Activated CD4-positive, alpha-beta T cell treated with anti-CD3 and anti-CD28 coated beads for 36 hours (primary cell): ENCODE results near the gene MAST2. TPM values are rescaled to one million over a fixed set of nuclear protein-coding genes. Genes with fewer than 3 reads are reported as not detected.
"Not testable (repeated sequence)": the region's sequence is repeated elsewhere in the genome, so short reads cannot be mapped to it uniquely, and the experiment has no call there.

Experiments
- ATAC-seq: fragments of 200-7000 bp; cut with Tn5 transposase; one replicate; pipeline ENCODE4 v1.10.0; 2021; ENCODE audit warnings: mild to moderate bottlenecking, moderate library complexity
- CTCF ChIA-PET: fragments of 350-600 bp; sonication (Branson Sonifier 250); formaldehyde crosslinking; loops from one replicate; lab custom pipeline; 2021; ENCODE audit warnings: antibody characterized with exemption; lab: Charles Lee
- POLR2A ChIA-PET: fragments of 350-600 bp; sonication (Branson Sonifier 250); formaldehyde crosslinking; loops from one replicate; lab custom pipeline; 2021; ENCODE audit warnings: antibody characterized with exemption, inconsistent platforms; lab: Charles Lee
- DNase-seq: peaks from one replicate; pipeline ENCODE4 v3.0.0-alpha.2; 2020
- H3K27ac Mint-ChIP-seq: one replicate; pipeline ENCODE4 v1.8.0; 2021; ENCODE audit warnings: mixed read lengths
- H3K27me3 Mint-ChIP-seq: one replicate; pipeline ENCODE4 v1.8.0; 2021; ENCODE audit warnings: mixed read lengths
- H3K36me3 Mint-ChIP-seq: one replicate; pipeline ENCODE4 v1.8.0; 2021; ENCODE audit warnings: low read depth, mixed read lengths
- H3K4me1 Mint-ChIP-seq: one replicate; pipeline ENCODE4 v1.8.0; 2021; ENCODE audit warnings: mixed read lengths
- H3K4me3 Mint-ChIP-seq: one replicate; pipeline ENCODE4 v1.8.0; 2021; ENCODE audit warnings: mild to moderate bottlenecking, moderate library complexity, mixed read lengths
- H3K9me3 Mint-ChIP-seq: one replicate; pipeline ENCODE4 v1.8.0; 2021; ENCODE audit warnings: low read depth, mixed read lengths
- intact Hi-C, 2 experiments: fragments of 100-400 bp; cut with DNase I in 1 of 2; cut with micrococcal nuclease in 1 of 2; formaldehyde crosslinking; loops; one replicate each; pipeline versions ENCODE4 v1.14.2 to v1.15.1; 2022 to 2024; cut with DNase I, micrococcal nuclease
- total RNA-seq, 2 experiments: library from RNA; stranded (reverse); gene quantifications; one replicate each; pipeline ENCODE4 v1.2.3, GENCODE V29; 2021

The MAST2 gene
- total RNA-seq, 2 experiments from 2014 or later, result 20.1 to 22.9 TPM

DNA sequence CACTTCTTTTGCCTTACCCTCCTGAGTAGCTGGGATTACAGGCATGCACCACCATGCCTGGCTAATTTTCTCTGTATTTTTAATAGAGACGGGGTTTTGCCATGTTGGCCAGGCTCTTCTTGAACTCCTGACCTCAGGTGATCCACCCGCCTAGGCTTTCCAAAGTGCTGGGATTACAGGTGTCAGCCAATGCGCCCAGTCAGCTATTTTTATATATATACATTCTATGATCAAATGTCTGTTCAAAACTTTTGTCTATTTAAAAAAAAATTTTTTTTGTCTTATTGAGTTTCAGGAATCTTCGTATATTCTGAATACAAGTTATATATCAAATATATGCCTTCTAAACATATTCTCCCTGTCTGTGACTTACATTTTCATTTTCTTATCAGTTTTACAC lies 34.9 kb downstream of the MAST2 start:
- intact Hi-C loops, H3K36me3 Mint-ChIP-seq, CTCF ChIA-PET, DNase-seq, ATAC-seq, POLR2A ChIA-PET, H3K9me3 Mint-ChIP-seq, H3K27ac Mint-ChIP-seq, H3K4me3 Mint-ChIP-seq, H3K27me3 Mint-ChIP-seq: not testable (repeated sequence)
- peaks cover 13% of the 10 kb centered on the region for H3K4me1 Mint-ChIP-seq

DNA sequence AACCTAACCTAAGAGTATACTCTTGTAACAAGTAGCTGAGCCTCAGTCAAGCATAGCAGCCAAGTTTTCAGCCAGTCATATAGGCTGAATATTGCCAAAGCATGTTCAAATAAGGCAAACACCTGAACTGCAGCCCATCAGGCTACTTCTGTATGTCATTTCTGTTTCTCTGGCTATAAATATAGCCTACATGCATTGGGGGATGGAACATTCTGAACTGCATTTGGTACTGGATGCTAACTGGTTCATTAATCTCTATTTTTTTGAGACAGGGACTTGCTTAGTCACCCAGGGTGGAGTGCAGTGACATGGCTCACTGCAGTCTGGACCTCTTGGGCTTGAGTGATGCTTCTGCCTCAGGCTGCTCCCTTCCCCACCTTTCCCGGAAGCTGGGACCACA lies 37.3 kb downstream of the MAST2 start:
- intact Hi-C loops, result loop anchor here (5.0 to 10.0 kb wide), 4 partner anchors 88 to 636 kb away; partner anchors contain the start of genes IPP (in 1 of the 2) and ZSWIM5 (in 1 of the 2)
- Mint-ChIP-seq H3K4me1 (peaks cover 12% of the 10 kb centered on the region), H3K4me3 (no peak overlapping the region), H3K27ac (no peak overlapping the region), H3K9me3 (no peaks in the 10 kb centered on the region), H3K36me3 (no peaks in the 10 kb centered on the region), H3K27me3 (no peaks in the 10 kb centered on the region)
- ATAC-seq (no peak), DNase-seq (no peak)
- CTCF ChIA-PET, result no interaction called here
- POLR2A ChIA-PET, result no interaction called here

DNA sequence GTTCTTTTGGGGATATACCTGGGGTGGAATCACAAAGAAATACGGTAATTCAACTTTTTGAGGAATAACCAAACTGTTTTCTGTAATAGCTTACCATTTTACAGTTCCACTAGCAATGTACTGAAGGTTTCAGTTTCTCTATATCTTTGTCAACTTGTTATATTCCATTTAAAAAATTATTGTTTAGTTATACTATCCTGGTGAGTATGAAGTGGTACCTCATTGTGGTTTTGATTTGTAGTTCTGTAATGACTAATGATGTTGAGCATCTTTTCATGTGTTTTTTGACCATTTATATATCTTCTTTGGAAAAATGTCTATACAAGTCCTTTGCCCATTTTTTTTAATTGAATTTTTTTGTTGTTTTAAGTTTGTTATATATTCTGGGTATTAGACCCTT lies 39.4 kb downstream of the MAST2 start:
- H3K9me3 Mint-ChIP-seq, result no peaks in the 10 kb centered on the region
- no peaks in the 10 kb centered on the region for H3K27me3 Mint-ChIP-seq
- CTCF ChIA-PET, result interaction anchor here (1.4 kb wide), 2 partner anchors 9 to 28 kb away, joined by 3 to 4 read pairs; no protein-coding TSS in a partner anchor
- H3K4me1 Mint-ChIP-seq, result peaks cover 12% of the 10 kb centered on the region
- POLR2A ChIA-PET, result interaction anchor here (0.6 kb wide), 1 partner anchor 36 kb away, joined by 7 read pairs; no protein-coding TSS in a partner anchor
- ATAC-seq, result peak; percentile 85
- no peak overlapping the region for H3K27ac Mint-ChIP-seq
- intact Hi-C loops, result loop anchor here (2.0 to 10.0 kb wide), 6 partner anchors 20 to 638 kb away; partner anchors contain the start of genes IPP (in 1 of the 2), MAST2 (in 1 of the 2) and ZSWIM5 (in 1 of the 2)
- DNase-seq, result no peak
- no peak overlapping the region for H3K4me3 Mint-ChIP-seq
- H3K36me3 Mint-ChIP-seq, result no peaks in the 10 kb centered on the region

DNA sequence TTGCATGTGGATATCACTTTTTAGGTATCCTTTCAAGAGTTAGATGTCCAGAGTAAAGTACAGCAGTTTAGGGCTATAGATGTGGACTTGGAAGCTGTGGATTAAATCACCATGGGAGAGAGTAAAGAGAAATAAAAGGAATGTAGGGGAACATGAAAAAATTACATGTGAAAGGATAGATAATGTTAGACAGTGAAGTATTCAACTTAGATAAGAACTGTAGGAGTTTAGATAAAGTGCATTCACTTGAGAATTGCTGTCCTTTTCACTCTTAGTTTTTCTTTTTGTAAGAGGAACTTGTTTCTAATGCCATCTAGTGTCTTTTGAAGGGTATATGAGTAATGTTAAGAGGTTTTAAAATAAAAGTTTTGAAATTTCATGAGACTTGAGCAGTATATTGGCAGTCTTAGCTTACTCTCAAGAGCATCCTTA lies 40.1 kb downstream of the MAST2 start:
- Mint-ChIP-seq H3K4me3 (no peak overlapping the region), H3K27me3 (no peaks in the 10 kb centered on the region), H3K36me3 (no peaks in the 10 kb centered on the region), H3K27ac (no peak overlapping the region), H3K9me3 (no peaks in the 10 kb centered on the region), H3K4me1 (peaks cover 12% of the 10 kb centered on the region)
- ChIA-PET CTCF (interaction anchor here (1.4 kb wide), 2 partner anchors 8 to 29 kb away, joined by 3 to 4 read pairs; no protein-coding TSS in a partner anchor), POLR2A (no interaction called here)
- ATAC-seq (peak; percentile 63), DNase-seq (no peak)
- intact Hi-C loops, result loop anchor here (2.0 to 10.0 kb wide), 6 partner anchors 19 to 639 kb away; partner anchors contain the start of genes IPP (in 1 of the 2), MAST2 (in 1 of the 2) and ZSWIM5 (in 1 of the 2)

DNA sequence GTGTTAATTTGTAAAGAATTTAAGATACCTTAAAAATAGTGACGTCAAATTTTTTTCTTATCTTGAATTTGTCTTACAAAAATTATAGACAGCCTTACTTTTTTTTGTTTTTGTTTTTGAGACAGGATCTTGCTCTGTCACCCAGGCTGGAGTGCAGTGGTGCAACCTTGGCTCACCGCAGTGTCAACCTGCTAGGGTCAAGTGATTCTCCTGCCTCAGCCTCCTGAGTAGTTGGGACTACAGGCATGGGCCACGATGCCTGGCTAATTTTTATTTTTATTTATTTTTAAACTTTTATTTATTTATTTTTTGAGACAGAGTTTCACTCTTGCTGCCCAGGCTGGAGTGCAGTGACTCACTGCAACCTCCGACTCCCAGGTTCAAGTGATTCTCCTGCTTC lies 40.6 kb downstream of the MAST2 start:
- H3K9me3 Mint-ChIP-seq, ATAC-seq, DNase-seq, H3K4me3 Mint-ChIP-seq, POLR2A ChIA-PET, H3K27ac Mint-ChIP-seq, H3K27me3 Mint-ChIP-seq, H3K36me3 Mint-ChIP-seq: not testable (repeated sequence)
- intact Hi-C loops, result loop anchor here (2.0 to 10.0 kb wide), 6 partner anchors 19 to 639 kb away; partner anchors contain the start of genes IPP (in 1 of the 2), MAST2 (in 1 of the 2) and ZSWIM5 (in 1 of the 2)
- peaks cover 12% of the 10 kb centered on the region for H3K4me1 Mint-ChIP-seq
- CTCF ChIA-PET, result interaction anchor here (1.4 kb wide), 2 partner anchors 8 to 29 kb away, joined by 3 to 4 read pairs; no protein-coding TSS in a partner anchor

DNA sequence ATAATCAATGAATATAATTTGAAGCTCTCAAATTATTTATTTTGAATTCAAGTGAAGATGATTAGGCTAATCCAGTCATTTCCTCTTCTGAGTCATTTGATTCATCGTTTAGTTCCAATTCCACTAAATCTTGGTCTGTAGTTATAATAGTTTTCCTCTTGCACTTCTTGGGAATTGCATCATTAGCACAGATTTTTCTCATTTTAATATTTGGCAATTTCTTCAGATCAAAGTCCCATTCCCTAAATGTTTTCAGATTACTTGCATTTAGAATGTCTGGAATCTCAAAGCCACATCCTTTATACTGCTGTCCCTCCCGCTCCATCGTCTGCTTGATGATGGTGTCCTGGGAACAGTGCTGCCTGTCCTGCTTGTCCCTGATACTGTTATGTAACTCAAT lies 43.5 kb downstream of the MAST2 start:
- Mint-ChIP-seq H3K27ac (no peak overlapping the region), H3K27me3 (no peaks in the 10 kb centered on the region), H3K4me3 (no peak overlapping the region), H3K4me1 (peaks cover 12% of the 10 kb centered on the region), H3K9me3 (peaks cover 20% of the 10 kb centered on the region), H3K36me3 (peaks cover 17% of the 10 kb centered on the region)
- DNase-seq, result no peak
- ChIA-PET POLR2A (no interaction called here), CTCF (interaction anchor here (0.6 kb wide), 1 partner anchor 493 kb away, joined by 4 read pairs; no protein-coding TSS in a partner anchor)
- intact Hi-C loops, result loop anchor here (10.0 kb wide), 2 partner anchors 192 to 642 kb away; partner anchors contain the start of gene ZSWIM5 (in 1 of the 2)
- no peak for ATAC-seq

DNA sequence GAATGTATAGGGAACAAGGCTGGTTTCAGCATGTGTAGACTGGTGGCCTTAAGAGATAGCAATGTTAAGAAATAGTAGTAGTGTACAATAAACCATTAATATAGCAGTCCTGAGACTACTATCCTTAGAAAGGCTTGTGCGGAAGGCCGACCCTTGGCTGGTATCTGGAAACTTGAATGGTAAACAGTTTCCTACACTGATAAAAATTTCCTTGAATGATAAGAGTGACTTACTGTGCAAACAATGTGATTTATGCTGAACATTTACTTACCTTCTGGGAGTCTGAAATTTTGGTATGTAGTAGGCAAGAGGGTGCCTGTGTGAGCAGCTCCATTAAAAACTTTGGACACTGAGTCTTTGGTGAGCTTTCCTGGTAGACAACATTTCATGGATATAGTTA lies 44.7 kb downstream of the MAST2 start:
- H3K9me3 Mint-ChIP-seq, result peaks cover 20% of the 10 kb centered on the region
- POLR2A ChIA-PET, result no interaction called here
- H3K36me3 Mint-ChIP-seq, result peaks cover 17% of the 10 kb centered on the region
- intact Hi-C loops, result loop anchor here (10.0 kb wide), 2 partner anchors 193 to 643 kb away; partner anchors contain the start of gene ZSWIM5 (in 1 of the 2)
- no peaks in the 10 kb centered on the region for H3K27me3 Mint-ChIP-seq
- CTCF ChIA-PET, result no interaction called here
- peaks cover 4% of the 10 kb centered on the region for H3K4me1 Mint-ChIP-seq
- H3K4me3 Mint-ChIP-seq, result no peak overlapping the region
- no peak overlapping the region for H3K27ac Mint-ChIP-seq
- DNase-seq (no peak), ATAC-seq (no peak)

DNA sequence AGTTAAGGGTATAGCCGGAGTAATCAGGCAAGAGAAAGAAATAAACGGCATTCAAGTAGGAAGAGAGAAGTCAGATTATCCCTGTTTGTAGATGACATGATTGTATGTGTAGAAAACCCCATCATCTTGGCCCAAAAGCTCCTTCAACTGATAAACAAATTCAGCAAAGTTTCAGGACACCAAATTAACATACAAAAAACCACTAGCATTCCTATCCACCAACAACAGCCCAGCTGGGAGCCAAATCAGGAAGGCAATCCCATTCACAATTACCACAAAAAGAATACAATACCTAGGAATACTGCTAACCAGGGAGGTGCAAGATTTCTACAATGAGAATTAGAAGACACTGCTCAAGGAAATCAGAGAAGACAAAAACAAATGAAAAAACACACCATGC lies 45.3 kb downstream of the MAST2 start:
- Mint-ChIP-seq H3K4me1 (no peaks in the 10 kb centered on the region), H3K4me3 (no peak overlapping the region), H3K27ac (no peak overlapping the region), H3K9me3 (peaks cover 20% of the 10 kb centered on the region), H3K27me3 (no peaks in the 10 kb centered on the region), H3K36me3 (peaks cover 17% of the 10 kb centered on the region)
- ATAC-seq (no peak), DNase-seq (no peak)
- ChIA-PET POLR2A (no interaction called here), CTCF (no interaction called here)
- intact Hi-C loops, result loop anchor here (10.0 kb wide), 2 partner anchors 194 to 644 kb away; partner anchors contain the start of gene ZSWIM5 (in 1 of the 2)

DNA sequence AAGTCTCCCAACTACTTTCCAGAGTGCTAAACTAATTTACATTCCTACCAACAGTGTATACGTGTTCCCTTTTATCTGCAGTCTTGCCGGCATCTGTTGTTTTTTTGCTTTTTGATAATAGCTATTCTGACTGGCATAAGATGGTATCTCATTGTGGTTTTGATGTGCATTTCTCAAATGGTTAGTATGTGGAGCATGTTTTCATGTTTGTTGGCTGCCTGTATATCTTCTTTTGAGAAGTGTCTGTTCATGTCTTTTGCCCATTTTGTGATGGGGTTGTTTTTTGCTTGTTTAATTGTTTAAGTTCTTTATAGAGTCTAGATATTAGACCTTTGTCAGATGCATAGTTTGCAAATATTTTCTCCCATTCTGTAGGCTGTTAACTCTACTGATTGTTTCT lies 46.6 kb downstream of the MAST2 start:
- Mint-ChIP-seq H3K36me3 (peaks cover 17% of the 10 kb centered on the region), H3K4me1 (no peaks in the 10 kb centered on the region), H3K27ac (no peak overlapping the region), H3K9me3 (peaks cover 20% of the 10 kb centered on the region), H3K4me3 (no peak overlapping the region), H3K27me3 (no peaks in the 10 kb centered on the region)
- POLR2A ChIA-PET, result no interaction called here
- no peak for DNase-seq
- no peak for ATAC-seq
- CTCF ChIA-PET, result no interaction called here
- intact Hi-C loops, result no loop called here

DNA sequence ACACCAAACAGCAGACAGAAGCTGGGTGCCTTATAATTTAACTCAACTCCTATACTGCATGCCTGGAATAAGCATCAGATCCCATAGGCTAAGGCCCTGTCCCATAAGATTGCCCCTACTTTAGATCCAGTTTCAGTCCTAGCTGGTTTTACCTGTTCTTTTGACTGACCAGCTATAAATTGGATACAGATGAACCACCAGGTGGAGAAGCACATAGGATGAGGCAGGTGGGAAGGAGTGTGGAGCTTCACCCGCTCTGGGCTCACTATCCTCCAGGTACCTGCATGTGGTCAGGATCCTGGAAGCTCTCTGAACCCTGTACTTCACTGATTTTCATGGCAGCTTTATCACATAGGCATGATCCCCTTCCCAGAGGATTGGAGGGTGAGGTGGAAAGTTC lies 51.3 kb downstream of the MAST2 start:
- DNase-seq (no peak), ATAC-seq (no peak)
- intact Hi-C loops, result no loop called here
- Mint-ChIP-seq H3K27ac (no peak overlapping the region), H3K4me3 (no peak overlapping the region), H3K9me3 (peaks cover 13% of the 10 kb centered on the region), H3K27me3 (no peaks in the 10 kb centered on the region), H3K36me3 (peaks cover 13% of the 10 kb centered on the region), H3K4me1 (no peaks in the 10 kb centered on the region)
- ChIA-PET POLR2A (no interaction called here), CTCF (interaction anchor here (0.6 to 1.1 kb wide), 2 partner anchors 9 to 253 kb away, joined by 3 read pairs; no protein-coding TSS in a partner anchor)

DNA sequence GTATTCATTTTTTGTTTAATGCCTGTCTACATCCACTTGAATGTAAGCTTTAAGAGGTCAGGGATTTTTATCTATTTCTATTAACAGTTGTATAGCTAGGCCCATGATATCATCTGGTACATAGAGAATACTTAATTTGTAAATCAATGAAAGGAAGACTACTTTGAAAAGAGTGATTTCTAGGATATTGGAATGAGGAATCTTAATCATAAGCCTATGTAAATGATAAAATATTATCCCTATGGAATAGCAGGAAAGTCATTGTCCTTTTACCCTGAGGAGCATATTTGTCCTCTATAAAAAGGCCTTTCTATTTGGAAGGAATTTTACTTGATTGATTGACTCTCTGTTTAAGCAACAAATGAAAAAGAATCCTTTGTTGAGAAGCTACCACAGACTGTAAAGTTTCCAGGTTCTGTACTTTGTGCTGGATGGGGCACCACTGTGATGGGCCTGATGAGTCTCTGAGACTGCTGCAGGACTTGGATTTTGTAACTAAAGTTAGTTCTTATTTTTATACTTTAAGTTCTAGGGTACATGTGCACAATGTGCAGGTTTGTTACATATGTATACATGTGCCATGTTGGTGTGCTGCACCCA lies 53.8 kb downstream of the MAST2 start:
- CTCF ChIA-PET, result no interaction called here
- ATAC-seq (no peak), DNase-seq (no peak)
- peaks cover 14% of the 10 kb centered on the region for H3K4me1 Mint-ChIP-seq
- H3K27ac Mint-ChIP-seq, result no peak overlapping the region
- intact Hi-C loops, result no loop called here
- POLR2A ChIA-PET, result no interaction called here
- H3K4me3 Mint-ChIP-seq, result no peak overlapping the region
- H3K36me3 Mint-ChIP-seq, result peaks cover 1% of the 10 kb centered on the region
- H3K27me3 Mint-ChIP-seq, result no peaks in the 10 kb centered on the region
- H3K9me3 Mint-ChIP-seq, result no peaks in the 10 kb centered on the region
